GM21526 (cell line): ENCODE measurements around the gene DDX1.
"Not testable (repeated sequence)": the region's sequence is repeated elsewhere in the genome, so short reads cannot be mapped to it uniquely, and the experiment has no call there.

Source experiments
- ATAC-seq: cut with Tn5 transposase; IDR thresholded peaks from one replicate; pipeline ENCODE4 v1.9.1; 2021; ENCODE audit warnings: moderate library complexity; ENCODE audit not compliant: unreplicated experiment, low FRiP score

Gene DDX1

GRCh38 chr2:15671842-15672815 lies 80.5 kb downstream of the DDX1 start:
- ATAC-seq, result no peak

DNA sequence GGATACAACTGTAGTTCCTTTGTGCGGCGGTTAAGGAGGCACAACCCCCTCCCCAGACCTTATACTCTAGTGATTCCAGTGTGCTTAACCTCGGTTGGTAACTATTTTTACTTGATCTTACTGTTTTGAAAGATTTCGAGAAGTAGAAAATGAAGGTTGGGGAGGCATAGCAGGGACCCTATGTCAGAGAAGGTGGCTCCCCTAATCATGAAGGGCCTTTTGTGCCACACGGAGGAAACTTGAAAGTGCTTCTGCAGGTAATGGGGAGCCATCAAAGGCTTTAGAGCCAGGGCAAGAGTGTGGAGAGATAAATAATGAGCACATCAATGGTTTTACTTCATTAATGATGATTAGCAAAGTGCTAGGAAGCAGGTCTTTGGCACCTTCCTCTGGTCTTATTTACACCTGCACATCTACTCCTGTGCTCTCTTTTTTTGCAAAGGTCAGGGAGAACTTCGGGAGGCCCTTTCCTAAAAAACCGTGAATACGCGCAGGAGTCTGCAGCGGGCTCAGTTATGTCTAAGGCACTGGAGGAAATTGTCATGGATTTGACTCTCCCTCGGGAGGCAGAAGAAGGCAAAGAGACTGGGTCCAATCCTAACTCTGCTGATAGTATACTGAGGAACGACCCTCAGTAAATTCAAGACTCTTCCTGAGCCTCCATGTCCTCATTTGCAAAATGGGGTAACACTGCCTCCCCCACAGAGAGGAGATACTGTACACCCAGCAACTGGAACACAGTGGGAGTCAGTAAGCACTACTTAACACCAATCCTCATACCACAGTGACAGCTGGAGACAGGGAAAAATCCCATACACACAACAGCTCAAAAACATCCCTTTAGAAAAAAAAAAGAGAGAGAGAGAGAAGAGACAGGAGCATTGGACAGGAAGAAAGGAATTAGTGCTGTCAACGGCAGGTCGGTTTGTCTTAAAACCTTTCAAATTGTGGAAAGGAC lies 81.6 kb downstream of the DDX1 start:
- no peak for ATAC-seq

GRCh38 chr2:15673919-15674636 lies 82.4 kb downstream of the DDX1 start:
- ATAC-seq, result no peak

DNA sequence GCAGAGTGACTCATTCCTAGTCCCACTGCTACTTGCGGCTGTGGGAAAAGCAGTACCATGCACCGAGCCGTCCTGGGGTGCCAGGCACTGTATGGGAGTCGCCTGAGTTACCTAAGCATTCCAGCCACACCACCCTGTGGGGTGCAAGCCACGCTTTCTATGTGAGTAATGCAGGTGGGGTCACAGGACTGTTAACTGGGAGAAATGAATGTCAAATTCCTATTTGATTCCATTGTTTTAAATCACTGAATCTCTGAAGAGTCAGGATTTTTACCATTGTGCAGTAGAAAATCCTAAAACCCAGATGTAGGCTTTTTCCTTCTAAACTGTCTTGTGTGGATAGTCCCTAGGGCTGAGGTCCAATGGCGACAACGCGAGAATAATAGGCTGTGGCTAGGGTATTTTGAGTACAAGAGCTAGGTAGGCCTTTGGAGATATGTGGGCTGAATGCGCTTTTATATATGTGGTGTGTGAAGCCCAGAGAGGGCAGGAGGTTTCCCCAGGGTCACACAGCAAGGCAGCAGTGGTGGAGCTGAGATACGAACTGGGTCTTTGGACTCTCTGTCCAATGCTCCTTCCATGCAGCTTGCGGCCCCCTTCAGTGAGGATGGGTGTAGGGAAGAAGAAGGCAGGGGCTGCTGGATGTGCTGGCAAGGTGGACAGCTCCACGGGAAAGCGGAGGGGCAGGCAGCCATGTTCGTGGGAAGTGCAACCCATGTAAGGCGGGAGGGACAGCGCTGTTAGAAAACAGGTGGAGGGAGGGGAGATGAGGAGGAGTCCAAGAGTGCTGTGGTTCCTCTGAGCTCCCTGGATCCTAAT lies 83.2 kb downstream of the DDX1 start:
- ATAC-seq, result no peak

DNA sequence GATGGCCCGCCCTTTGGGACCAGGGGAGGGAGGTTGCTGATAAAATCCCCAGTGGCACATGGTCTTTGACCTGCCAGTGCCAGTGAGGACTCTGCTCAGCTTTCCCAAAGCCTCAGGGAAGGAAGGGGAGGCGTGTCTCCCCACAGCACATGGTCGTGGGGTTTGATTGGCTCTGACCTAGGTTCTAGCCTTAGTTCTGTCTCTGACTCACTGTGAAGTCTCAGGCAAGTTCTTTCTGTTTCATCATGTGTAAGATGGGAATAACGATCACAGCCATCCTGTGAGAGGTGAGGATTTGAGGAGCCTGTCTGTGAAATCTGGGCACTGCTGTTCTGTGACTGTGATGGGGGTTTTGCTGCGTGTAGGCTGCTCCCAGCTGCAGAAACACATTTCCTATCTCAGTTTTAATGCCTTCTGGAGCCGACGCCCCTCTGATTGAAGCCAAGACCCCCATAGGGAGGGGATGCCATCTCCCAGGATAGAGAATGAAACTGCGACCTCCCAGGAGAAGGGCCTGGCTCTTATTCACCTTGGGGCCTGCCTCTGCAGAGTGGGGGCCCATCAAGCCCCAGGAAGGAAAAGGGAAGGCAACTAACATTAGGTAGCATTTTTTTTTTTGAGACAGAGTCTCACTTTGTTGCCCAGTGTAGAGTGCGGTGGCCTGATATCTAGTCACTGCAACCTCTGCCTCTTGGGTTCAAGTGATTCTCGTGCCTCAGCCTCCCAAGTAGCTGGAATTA lies 84.0 kb downstream of the DDX1 start:
- no peak for ATAC-seq

DNA sequence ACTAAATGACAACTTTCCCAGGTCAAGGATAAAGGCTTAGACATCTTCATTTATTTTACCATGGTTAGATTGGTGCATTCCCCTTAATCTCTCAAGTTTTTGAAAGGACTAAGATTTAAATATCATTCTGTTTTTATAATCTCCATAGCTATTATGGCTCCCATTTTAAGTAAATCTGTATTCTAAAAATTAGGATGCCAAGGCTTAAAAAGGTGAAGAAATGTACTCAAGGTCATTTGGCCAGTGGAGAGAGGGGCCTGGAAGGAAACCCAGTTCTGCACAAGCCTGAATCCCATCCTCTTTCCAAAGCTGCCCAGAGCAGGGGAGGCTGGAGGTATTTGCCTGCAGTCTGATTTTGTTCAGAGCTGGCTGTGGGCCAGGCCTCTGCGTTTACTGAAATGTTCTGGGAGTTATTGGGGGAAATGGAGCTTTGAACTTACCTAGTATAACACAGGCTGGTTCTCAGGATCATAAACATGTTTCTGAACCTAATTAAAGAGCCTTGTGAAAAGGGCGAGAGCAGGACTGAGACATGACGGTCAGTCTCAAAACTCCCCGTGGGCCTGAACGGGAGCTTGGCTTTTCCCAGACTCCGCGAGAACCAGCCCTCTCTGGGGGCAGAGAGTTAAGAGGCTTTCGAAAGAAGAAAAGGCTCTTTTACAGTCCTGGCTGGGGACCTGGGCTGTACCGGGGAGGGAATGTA lies 85.6 kb downstream of the DDX1 start:
- ATAC-seq, result no peak

DNA sequence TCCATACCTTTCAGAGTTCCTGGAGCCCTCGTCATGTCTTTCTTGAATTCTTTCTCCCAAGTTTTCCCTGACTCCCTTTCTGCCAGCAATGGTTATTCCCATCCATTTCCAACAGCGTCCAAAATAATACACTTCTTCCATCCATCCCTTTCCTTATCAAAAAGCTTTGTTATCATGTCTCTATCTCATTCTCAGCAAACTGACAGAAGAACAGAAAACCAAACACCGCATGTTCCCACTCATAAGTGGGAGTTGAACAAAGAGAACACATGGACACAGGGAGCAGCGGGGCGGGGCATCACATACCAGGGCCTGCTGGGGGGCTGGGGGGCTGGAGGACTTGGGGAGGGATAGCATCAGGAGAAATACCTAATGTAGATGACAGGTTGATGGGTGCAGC lies 86.7 kb downstream of the DDX1 start:
- ATAC-seq, result no peak

DNA sequence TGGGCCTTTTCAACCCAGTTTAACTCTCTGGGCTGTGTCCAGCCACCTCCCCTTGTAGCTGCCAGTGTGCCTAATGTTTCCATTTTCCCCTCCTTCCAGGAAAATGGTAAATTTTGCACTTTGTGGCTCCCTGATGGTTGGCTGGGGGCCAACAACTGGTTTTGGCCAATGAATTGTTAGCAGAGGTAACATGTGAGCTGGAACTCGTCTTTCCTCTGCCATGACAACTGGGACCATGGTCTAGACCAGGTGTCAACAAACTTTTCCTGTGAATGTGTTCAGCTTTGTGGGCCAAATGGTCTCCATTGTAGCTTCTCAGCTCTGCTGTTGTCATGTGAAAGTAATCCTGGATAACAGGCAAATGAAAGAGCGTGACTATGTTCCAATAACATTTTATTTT lies 87.2 kb downstream of the DDX1 start:
- ATAC-seq, result no peak

- ATAC-seq, result no peak
These were observed 87.8 kb downstream of the DDX1 start for GRCh38 chr2:15679386-15679924.

DNA sequence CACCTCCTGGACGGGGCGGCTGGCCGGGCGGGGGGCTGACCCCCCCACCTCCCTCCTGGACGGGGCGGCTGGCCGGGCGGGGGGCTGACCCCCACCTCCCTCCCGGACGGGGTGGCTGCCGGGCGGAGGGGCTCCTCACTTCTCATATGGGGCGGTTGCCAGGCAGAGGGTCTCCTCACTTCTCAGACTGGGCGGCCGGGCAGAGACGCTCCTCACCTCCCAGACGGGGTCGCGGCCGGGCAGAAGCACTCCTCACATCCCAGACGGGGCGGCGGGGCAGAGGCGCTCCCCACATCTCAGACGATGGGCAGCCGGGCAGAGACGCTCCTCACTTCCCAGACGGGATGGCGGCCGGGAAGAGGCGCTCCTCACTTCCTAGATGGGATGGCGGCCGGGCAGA lies 88.5 kb downstream of the DDX1 start:
- ATAC-seq, result not testable (repeated sequence)
